ENCODE results near the gene CAMTA2. TPM values are rescaled to one million over a fixed set of nuclear protein-coding genes. Genes with fewer than 3 reads are reported as not detected.

The CAMTA2 gene
- total RNA-seq, 4 donors from 2014 or later = 35.9 to 71.8 (median 51.8) TPM

- TF ChIP-seq POLR2AphosphoS5 (IDR thresholded peaks at IDR 0.05) (no peak), EP300 (IDR thresholded peaks at IDR 0.05; ENCODE audit: low read depth) (no peak), CTCF (IDR thresholded peaks at IDR 0.05) (no peak), POLR2A (IDR thresholded peaks at IDR 0.05) (no peak)
- 0 to 2% methylated on average over 8 to 29 of the region's 29 CpGs for WGBS, 2 donors (ENCODE audit: low coverage in 1 of 2)
Observed at GRCh38 chr17:4940555-4941318, 46.7 kb downstream of the CAMTA2 start.

GRCh38 chr17:4939796-4940554 lies 47.5 kb downstream of the CAMTA2 start, which contains the start of the genes RNF167 and SLC25A11:
RNF167 (plus strand) TSS chr17:4940268; CDS start chr17:4940910, 642 bp downstream.
SLC25A11 (minus strand) TSS chr17:4940046; CDS start chr17:4939910, 136 bp downstream.
- H3K4me3 ChIP-seq = peak within 1 kb of the TSS; percentile 74 to 87 (median 80)
- DNase-seq = peak; percentile 96
- intact Hi-C loops (cut with DNase I; ENCODE audit: low total_unique reads) = loop anchor here (10.0 kb wide), 1 partner anchor 45 kb away; the partner anchor contains the start of gene CAMTA2
- TF ChIP-seq CTCF (IDR thresholded peaks at IDR 0.05) (no peak), POLR2AphosphoS5 (IDR thresholded peaks at IDR 0.05) (peak; percentile 73 to 85 (median 81)), POLR2A (IDR thresholded peaks at IDR 0.05) (peak; percentile 73)
- H3K4me1 ChIP-seq = peaks cover 30 to 58% (median 31%) of the 10 kb centered on the region in 4 donors
- 0% methylated on average over 8 to 59 of the region's 72 CpGs for WGBS, 2 donors (ENCODE audit: low coverage in 1 of 2)
- no peaks in the 10 kb centered on the region for H3K9me3 ChIP-seq
- no peaks in the 10 kb centered on the region for H3K27me3 ChIP-seq
- in situ Hi-C loops (cut with MboI; ENCODE audit: low pct_ligation_motif_present in 1 of 4, low pct_unique_long_range_greater_than_20kb in 1 of 4, low sequenced_read_pairs in 3 of 4) = no loop called here
- H3K36me3 ChIP-seq = peaks cover 0 to 14% (median 4%) of the 10 kb centered on the region in 4 donors
- H3K27ac ChIP-seq = peak within 1 kb of the TSS; percentile 96 to 97 (median 96)

More at GRCh38 chr17:4940555-4941318, 46.7 kb downstream of the CAMTA2 start:
- peak overlapping the region; percentile 68 to 84 (median 75) for H3K4me3 ChIP-seq
- intact Hi-C loops (cut with DNase I; ENCODE audit: low total_unique reads) = no loop called here
- H3K36me3 ChIP-seq = peaks cover 0 to 14% (median 4%) of the 10 kb centered on the region in 4 donors
- peaks cover 38 to 66% (median 39%) of the 10 kb centered on the region in 4 donors for H3K4me1 ChIP-seq
- in situ Hi-C loops (cut with MboI; ENCODE audit: low pct_ligation_motif_present in 1 of 4, low pct_unique_long_range_greater_than_20kb in 1 of 4, low sequenced_read_pairs in 3 of 4) = no loop called here
- peak; percentile 82 for DNase-seq
- H3K9me3 ChIP-seq = no peaks in the 10 kb centered on the region
- H3K27ac ChIP-seq = peak overlapping the region; percentile 96 to 97 (median 96)
- H3K27me3 ChIP-seq = no peaks in the 10 kb centered on the region

GRCh38 chr17:4939546-4939795 lies 48.0 kb downstream of the CAMTA2 start:
- Histone ChIP-seq H3K36me3 (peaks cover 0 to 14% (median 4%) of the 10 kb centered on the region in 4 donors), H3K9me3 (no peaks in the 10 kb centered on the region), H3K4me1 (peaks cover 26 to 54% (median 27%) of the 10 kb centered on the region in 4 donors), H3K27me3 (no peaks in the 10 kb centered on the region), H3K27ac (peak overlapping the region; percentile 96 to 97 (median 96)), H3K4me3 (peak overlapping the region; percentile 74 to 87 (median 80))
- 0% methylated on average over 16 of the region's 16 CpGs; no CpG with 5 or more reads in 1 of the 2 donors for WGBS, 2 donors (ENCODE audit: low coverage in 1 of 2)
- intact Hi-C loops (cut with DNase I; ENCODE audit: low total_unique reads) = loop anchor here (10.0 kb wide), 1 partner anchor 45 kb away; the partner anchor contains the start of gene CAMTA2
- in situ Hi-C loops (cut with MboI; ENCODE audit: low pct_ligation_motif_present in 1 of 4, low pct_unique_long_range_greater_than_20kb in 1 of 4, low sequenced_read_pairs in 3 of 4) = no loop called here
- TF ChIP-seq POLR2A (IDR thresholded peaks at IDR 0.05) (no peak), CTCF (IDR thresholded peaks at IDR 0.05) (peak in 1 of 5 experiments; percentile 22)
- DNase-seq = peak; percentile 32
